Measurements from ENCODE around the gene DEFB127. TPM values are rescaled to one million over a fixed set of nuclear protein-coding genes. Genes with fewer than 3 reads are reported as not detected.
"Not testable (repeated sequence)": the region's sequence is repeated elsewhere in the genome, so short reads cannot be mapped to it uniquely, and the experiment has no call there.

The DEFB127 gene, protein sequence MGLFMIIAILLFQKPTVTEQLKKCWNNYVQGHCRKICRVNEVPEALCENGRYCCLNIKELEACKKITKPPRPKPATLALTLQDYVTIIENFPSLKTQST
- total RNA-seq = not detected
- long read RNA-seq, donor 1 = 0 reads
- long read RNA-seq, donor 2 = 0 reads

DNA sequence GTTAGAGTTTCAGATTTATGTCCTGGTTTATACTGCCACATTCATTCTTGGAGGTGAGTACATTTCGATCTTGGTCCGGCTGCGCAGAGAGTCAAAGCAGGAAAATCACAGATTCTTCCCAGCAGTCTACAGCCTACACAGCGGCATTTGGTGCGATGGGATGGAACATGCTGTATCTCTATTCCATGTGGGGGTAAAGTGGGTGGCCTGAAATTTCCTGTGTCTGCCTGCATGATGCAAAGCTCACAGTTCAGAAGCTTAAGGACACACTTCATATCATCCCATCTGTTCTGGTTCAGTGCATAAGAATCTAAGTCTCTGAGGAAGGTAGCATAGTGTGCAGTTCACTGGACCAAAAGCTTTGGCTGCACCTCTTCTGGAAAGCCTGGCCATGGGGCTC, at the start of gene DEFB127:
DEFB127 (plus strand) TSS at position 301 of the 400 bp plus-strand sequence; CDS start at position 392, 91 bp downstream.
- DNase-seq (ENCODE audit: low spot score) = no peak
- intact Hi-C loops (cut with DNase I) = loop anchor here in 1 of 2 donors (5.0 kb wide), 1 partner anchor 1250 kb away; no protein-coding TSS in a partner anchor

DNA sequence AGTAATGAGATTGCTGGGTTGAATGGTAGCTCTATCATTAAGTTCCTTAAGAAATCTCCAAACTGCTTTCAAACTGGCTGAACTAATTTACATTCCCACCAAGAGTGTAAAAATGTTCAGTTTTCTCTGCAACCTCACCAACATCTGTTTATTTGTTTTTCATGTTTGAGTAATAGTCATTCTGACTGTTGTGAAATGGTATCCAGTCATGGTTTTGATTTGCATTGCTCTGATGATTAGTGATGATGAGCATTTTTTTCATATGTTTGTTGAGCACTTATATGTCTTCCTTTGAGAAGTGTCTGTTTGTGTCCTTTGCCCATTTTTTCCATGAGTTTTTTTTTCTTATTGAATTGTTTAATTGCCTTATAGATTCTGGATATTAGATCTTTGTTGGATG, 44.9 kb upstream of the DEFB127 start:
- DNase-seq (ENCODE audit: low spot score) = no peak

DNA sequence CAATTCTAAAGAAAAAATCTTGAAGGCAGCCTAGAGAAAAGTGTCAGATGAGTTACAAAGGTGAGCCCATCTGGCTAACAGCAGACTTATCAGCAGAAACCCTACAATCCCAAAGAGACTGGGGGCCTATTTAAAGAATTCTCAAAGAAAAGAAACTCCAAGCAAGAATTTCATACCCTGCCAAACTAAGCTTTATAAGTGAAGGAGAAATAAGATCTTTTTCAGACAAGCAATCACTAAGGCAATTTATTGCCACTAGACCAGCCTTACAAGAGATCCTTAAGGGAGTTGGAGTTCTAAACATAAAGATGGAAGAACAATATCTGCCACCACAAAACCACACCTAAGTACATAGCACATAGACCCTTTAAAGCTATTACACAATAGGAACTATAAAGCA, 39.7 kb upstream of the DEFB127 start:
- intact Hi-C loops (cut with DNase I) = no loop called here
- DNase-seq (ENCODE audit: low spot score) = no peak

More for the DNA sequence above, 44.9 kb upstream of the DEFB127 start:
- intact Hi-C loops (cut with DNase I) = no loop called here

DNA sequence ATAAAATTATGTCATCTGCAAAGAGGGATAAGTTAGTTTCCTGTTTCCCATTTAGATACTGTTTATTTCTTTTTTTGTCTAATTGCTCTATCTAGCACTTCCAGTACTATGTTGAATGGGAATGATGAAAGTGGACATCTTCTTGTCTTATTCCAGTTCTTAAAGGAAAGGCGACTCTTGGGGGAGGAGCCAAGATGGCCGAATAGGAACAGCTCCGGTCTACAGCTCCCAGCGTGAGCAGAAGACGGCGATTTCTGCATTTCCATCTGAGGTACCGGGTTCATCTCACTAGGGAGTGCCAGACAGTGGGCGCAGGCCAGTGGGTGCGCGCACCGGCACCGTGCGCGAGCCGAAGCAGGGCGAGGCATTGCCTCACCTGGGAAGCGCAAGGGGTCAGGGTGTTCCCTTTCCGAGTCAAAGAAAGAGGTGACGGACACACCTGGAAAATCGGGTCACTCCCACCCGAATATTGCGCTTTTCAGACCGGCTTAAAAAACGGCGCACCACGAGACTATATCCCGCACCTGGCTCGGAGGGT, 27.4 kb upstream of the DEFB127 start:
- DNase-seq (ENCODE audit: low spot score); intact Hi-C loops (cut with DNase I): not testable (repeated sequence)

DNA sequence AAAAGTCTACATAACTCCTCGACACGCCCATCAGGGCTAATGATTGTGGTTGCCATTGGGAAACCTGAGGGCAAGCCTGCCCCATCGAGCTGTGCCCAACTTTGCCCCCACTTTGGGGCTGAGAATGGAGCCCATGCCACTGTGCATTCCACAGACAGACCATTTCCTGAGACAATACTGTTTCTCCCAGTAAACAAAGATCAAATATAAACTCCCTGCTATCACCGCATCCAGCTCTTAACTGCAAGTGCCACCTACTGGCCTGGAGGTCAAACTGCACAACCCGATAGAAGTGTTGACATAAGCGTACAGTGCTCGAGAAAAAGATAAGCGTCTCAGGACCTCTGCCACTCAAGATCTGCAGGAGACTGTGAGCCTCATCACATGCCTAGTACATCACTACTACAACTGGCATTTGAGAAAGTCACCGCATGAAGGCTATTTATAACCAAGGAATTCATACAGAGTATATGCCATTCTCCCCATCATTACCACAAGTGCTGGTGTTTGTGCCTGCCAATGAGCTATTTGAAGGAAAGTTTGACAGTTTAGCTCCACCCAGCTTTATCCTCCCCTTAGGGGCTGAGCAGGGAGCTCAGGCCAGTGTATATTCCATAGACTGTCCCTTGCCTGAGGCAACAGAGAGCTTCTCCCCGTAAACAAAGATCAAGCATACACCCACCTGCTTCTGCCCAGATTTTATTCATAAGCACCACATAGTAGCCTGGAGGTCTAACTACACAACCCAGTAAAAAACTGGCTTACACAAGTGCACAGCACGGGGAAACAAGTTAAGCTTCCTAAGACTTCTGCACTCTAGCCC, 19.4 kb upstream of the DEFB127 start:
- intact Hi-C loops (cut with DNase I) = no loop called here

DNA sequence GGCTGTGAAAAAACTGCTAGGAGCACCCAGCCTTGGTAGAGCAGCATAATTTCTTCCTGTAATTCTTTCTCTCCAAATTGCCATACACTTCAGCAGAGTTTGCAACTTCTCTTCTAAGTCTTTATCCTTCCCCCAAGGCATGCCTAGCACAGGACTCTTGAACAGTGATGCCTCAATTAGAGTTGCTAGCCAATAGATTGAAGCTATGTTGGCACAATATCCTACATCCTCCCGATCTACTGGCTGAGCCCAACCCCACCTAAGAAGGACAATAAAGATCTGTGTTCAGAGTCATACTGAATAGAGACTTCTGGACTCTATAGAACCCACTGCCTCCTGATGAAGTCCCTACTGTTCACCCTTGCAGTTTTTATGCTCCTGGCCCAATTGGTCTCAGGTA, 15.0 kb upstream of the DEFB127 start, which contains the start of gene DEFB126:
DEFB126 (plus strand) TSS at position 301 of the 400 bp plus-strand sequence; CDS start at position 340, 39 bp downstream.
- intact Hi-C loops (cut with DNase I) = no loop called here
- DNase-seq (ENCODE audit: low spot score) = no peak

More for the DNA sequence above, 19.4 kb upstream of the DEFB127 start:
- no peak for DNase-seq (ENCODE audit: low spot score)

DNA sequence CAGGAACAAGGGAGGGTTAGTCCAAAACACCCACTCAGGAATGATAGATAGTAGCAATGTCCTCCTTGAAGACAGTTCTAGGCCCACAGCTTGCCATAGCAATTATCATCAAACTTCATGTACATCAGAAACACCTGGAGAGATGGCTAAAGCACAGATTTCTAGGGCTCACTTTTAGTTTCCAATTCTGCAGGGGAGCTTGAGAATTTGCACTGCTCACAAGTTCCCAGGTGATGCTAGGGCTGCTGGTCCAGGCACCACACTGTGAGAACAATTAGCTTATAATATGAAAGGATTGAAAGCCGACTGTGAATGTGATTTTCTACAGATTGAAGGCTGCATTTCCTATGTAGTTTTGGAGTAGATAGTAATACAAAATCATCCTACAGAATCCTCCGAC, 11.4 kb upstream of the DEFB127 start:
- intact Hi-C loops (cut with DNase I) = no loop called here
- DNase-seq (ENCODE audit: low spot score) = no peak

DNA sequence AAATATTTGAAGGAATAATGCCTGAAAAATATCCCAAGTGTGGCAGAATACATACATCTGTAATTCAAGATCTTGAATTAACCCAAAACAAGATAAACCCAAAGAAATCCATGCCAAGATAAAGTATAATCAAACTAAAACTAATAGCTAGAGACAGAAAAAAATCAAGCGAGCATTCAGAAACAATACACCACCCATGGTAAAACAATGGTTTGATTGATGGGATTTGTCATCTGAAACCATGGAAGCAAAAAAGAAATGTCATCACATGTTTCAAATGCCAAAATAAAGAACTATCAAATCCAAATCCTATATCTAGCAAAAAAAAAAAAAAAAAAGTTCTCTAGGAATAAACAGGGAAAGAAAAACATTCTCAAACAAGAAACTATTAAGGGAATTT, 5.1 kb upstream of the DEFB127 start:
- DNase-seq (ENCODE audit: low spot score) = no peak
- intact Hi-C loops (cut with DNase I) = no loop called here

DNA sequence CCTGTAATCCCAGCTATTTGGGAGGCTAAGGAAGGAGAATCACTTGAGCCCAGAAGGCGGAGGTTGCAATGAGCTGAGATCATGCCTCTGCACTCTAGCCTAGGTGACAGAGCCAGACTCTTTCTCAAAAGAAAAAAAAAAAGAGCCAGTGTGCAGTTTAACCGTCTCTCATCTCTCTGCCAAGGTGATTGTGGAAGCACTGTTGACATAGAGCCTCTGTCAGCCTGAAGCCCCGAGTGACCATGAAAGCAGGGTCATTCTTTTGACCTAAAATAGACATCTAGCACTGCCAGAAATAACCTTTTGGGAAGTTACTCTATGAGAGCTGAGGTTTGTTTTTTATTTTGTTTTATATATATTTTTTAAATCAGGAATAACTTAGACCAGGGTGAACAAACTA, 7.4 kb downstream of the DEFB127 start:
- intact Hi-C loops (cut with DNase I) = no loop called here
- DNase-seq (ENCODE audit: low spot score) = no peak

DNA sequence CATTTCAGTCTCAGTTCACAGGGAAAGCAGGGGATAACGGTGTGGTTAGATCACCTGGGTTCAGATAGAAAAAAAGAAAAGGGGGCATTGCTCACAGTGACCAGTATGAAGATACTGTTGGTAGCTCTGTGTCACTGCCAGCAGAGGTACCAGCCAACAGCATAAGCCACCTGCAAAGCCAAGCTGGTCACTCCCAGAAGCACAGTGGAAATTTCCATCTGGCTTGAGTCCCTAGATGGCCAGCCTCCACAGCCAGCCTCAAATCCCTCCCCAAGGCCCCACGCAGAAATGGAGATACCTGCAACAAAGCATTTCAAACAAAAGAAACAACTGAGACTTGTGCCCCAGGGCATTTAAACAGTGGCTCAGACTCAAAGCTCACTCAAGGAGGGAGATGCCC, 11.6 kb downstream of the DEFB127 start:
- intact Hi-C loops (cut with DNase I) = no loop called here
- DNase-seq (ENCODE audit: low spot score) = no peak

DNA sequence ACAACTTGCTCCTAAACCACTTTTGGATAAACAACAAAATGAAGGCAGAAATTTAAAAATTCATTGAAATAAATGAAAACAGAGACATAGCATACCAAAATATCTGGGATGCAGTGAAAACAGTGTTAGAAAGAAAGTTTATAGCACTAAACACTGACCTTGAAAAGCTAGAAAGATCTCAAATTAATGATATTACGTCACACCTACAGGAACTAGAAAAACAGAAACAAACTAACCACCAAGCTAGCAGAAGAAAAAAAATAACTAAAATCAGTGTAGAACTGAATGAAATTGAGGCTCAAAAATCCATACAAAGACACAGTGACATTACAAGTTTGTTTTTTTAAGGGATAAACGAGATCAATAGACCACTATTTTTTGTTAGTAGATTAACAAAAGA, 27.0 kb downstream of the DEFB127 start:
- intact Hi-C loops (cut with DNase I) = no loop called here
- DNase-seq (ENCODE audit: low spot score) = no peak

DNA sequence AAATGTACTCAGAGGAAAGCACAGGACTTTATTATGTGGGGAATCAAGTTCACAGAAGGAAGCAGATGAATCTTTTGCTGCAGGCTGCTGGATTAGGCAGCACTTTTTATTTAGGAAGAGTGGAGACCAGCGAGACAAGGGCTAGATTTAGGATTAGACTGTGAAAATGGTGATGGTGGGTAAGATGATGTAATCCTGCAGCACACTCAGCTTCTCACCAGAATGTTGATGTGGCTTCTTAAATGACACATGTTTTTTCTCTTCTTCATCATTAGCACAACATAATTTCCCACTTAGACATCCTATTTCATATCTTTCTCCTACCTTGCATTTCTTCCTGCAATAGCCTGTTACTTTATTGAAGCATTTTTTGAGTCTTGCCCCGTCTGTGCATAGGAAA, 30.5 kb downstream of the DEFB127 start:
- intact Hi-C loops (cut with DNase I) = no loop called here

DNA sequence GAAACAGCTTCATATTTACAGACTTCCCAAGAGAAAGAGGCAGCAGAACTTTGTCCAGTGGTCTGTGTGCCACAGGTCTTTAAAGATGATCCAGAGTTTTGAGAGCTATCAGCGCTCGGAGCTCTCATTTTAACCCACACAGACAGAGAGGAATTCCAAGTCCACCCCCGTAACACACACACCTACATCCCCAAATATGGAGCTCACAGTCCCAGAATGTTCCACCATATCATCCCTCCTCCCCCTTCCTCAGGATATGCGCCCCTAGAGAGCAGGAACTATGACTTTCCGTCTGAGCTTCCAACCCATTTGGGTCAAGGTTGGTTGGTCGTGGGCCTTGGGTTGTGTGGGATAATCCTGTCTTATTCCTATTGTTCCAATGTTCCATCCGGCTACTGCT, 32.4 kb downstream of the DEFB127 start, which contains the start of gene DEFB128:
DEFB128 (minus strand) TSS at position 101 of the 400 bp plus-strand sequence; CDS start at position 13, 88 bp downstream.
- DNase-seq (ENCODE audit: low spot score) = no peak
- intact Hi-C loops (cut with DNase I) = no loop called here

More for the DNA sequence above, 30.5 kb downstream of the DEFB127 start:
- no peak for DNase-seq (ENCODE audit: low spot score)

DNA sequence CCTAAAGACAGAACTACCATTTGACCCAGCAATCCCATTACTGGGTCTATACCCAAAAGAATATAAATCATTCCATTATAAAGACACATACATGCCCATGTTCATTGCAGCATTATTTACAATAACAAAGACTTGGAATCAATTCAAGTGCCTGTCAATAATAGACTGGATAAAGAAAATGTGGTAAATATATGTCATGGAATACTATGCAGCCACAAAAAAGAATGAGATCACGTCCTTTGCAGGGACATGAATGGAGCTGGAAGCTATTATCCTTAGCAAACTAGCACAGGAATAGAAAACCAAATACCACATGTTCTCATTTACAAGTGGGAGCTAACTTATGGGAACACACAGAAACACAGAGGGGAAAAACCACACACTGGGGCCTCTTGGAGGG, 41.0 kb downstream of the DEFB127 start:
- intact Hi-C loops (cut with DNase I) = no loop called here
- no peak for DNase-seq (ENCODE audit: low spot score)

DNA sequence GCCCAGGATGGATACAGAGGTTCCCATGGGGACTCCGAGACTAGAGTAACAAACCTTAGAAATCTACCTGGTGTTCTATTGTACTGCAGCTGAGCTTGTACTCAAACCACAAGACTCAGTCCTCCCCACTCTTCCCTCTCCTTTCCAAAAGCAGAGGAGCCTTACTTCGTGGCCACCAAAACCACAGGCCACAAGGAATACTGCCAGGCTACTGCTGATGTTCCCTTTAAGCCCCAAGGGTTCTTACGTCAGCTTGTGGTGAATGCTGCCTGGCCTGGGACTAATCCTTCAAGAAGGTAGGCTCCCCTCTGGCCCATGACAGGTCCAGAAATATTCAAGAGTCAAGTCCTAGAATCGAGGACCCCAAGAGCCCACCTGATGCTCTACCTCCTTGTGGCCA, 42.7 kb downstream of the DEFB127 start:
- DNase-seq (ENCODE audit: low spot score) = no peak
- intact Hi-C loops (cut with DNase I) = loop anchor here in 1 of 2 donors (10.0 kb wide), 1 partner anchor 235 kb away; no protein-coding TSS in a partner anchor

DNA sequence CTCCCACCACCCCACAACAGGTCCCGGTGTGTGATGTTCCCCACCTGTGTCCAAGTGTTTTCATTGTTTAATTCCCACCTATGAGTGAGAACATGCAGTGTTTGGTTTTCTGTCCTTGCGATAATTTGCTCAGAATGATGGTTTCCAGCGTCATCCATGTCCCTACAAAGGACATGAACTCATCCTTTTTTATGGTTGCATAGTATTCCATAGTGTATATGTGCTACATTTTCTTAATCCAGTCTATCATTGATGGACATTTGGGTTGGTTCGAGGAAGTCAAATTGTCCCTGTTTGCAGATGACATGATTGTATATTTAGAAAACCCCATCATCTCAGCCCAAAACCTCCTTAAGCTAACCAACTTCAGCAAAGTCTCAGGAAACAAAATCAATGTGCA, 46.4 kb downstream of the DEFB127 start:
- DNase-seq (ENCODE audit: low spot score) = not testable (repeated sequence)
- intact Hi-C loops (cut with DNase I) = loop anchor here in 1 of 2 donors (10.0 kb wide), 1 partner anchor 231 kb away; no protein-coding TSS in a partner anchor
